Liver (tissue), 3 donors: ENCODE data around the gene AMOTL1.

ENCODE experiments used
- CTCF ChIP-seq: fragments of 150-350 bp; IDR thresholded peaks from 2 replicates; pipeline ENCODE4 v1.5.1; 2017; ENCODE audit warnings: improper control_type of control experiment, low read depth, low read length; ENCODE audit not compliant: missing input control
- EGR1 ChIP-seq, 2 donors: IDR thresholded peaks; 2 replicates each; pipeline ENCODE4 v1.6.1; 2016 to 2018; ENCODE audit warnings: antibody characterized with exemption in 2 of 2, low read depth in 2 of 2
- FOXA1 ChIP-seq: IDR thresholded peaks from 2 replicates; pipeline ENCODE4 v1.6.1; 2016; ENCODE audit warnings: antibody characterized with exemption
- HNF4G ChIP-seq: IDR thresholded peaks from 2 replicates; pipeline ENCODE4 v1.6.1; 2016; ENCODE audit warnings: antibody characterized with exemption
- TF ChIP-seq, protein P1 (sequence below): IDR thresholded peaks from 2 replicates; pipeline ENCODE4 v1.6.1; 2016; ENCODE audit warnings: antibody characterized with exemption, mild to moderate bottlenecking
- TF ChIP-seq, protein P2 (sequence below): IDR thresholded peaks from 2 replicates; pipeline ENCODE4 v1.6.1; 2016; ENCODE audit warnings: antibody characterized with exemption
- donor health status: healthy.
- donor health status: healthy.

- no peak for TF ChIP-seq CTCF
- TF ChIP-seq, protein P1, sequence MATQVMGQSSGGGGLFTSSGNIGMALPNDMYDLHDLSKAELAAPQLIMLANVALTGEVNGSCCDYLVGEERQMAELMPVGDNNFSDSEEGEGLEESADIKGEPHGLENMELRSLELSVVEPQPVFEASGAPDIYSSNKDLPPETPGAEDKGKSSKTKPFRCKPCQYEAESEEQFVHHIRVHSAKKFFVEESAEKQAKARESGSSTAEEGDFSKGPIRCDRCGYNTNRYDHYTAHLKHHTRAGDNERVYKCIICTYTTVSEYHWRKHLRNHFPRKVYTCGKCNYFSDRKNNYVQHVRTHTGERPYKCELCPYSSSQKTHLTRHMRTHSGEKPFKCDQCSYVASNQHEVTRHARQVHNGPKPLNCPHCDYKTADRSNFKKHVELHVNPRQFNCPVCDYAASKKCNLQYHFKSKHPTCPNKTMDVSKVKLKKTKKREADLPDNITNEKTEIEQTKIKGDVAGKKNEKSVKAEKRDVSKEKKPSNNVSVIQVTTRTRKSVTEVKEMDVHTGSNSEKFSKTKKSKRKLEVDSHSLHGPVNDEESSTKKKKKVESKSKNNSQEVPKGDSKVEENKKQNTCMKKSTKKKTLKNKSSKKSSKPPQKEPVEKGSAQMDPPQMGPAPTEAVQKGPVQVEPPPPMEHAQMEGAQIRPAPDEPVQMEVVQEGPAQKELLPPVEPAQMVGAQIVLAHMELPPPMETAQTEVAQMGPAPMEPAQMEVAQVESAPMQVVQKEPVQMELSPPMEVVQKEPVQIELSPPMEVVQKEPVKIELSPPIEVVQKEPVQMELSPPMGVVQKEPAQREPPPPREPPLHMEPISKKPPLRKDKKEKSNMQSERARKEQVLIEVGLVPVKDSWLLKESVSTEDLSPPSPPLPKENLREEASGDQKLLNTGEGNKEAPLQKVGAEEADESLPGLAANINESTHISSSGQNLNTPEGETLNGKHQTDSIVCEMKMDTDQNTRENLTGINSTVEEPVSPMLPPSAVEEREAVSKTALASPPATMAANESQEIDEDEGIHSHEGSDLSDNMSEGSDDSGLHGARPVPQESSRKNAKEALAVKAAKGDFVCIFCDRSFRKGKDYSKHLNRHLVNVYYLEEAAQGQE, result no peak
- TF ChIP-seq EGR1 (IDR thresholded peaks at IDR 0.05; ENCODE audit: low read depth in 2 of 2), result no peak
- TF ChIP-seq HNF4G, result no peak
- TF ChIP-seq, protein P2, sequence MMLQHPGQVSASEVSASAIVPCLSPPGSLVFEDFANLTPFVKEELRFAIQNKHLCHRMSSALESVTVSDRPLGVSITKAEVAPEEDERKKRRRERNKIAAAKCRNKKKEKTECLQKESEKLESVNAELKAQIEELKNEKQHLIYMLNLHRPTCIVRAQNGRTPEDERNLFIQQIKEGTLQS, result no peak
- no peak for TF ChIP-seq FOXA1
Observed at GRCh38 chr11:94784884-94785283, 16.7 kb downstream of the AMOTL1 start.
